Osteocyte (in vitro differentiated cells): ENCODE measurements around the gene MRGPRG. TPM values are rescaled to one million over a fixed set of nuclear protein-coding genes. Genes with fewer than 3 reads are reported as not detected.
"Not testable (repeated sequence)": the region's sequence is repeated elsewhere in the genome, so short reads cannot be mapped to it uniquely, and the experiment has no call there.

ENCODE experiments used
- DNase-seq: peaks from one replicate; pipeline ENCODE4 v3.0.0; 2021; ENCODE audit warnings: mixed read lengths; ENCODE audit not compliant: unreplicated experiment; ENCODE audit errors: extremely low spot score
- H3K27ac Mint-ChIP-seq: one replicate; pipeline ENCODE4 v1.8.0; 2021; ENCODE audit warnings: mild to moderate bottlenecking, mixed read lengths; ENCODE audit not compliant: unreplicated experiment
- H3K27me3 Mint-ChIP-seq: one replicate; pipeline ENCODE4 v1.8.0; 2021; ENCODE audit warnings: mixed read lengths; ENCODE audit not compliant: unreplicated experiment
- H3K36me3 Mint-ChIP-seq: one replicate; pipeline ENCODE4 v1.8.0; 2021; ENCODE audit warnings: mixed read lengths; ENCODE audit not compliant: unreplicated experiment
- H3K4me1 Mint-ChIP-seq: one replicate; pipeline ENCODE4 v1.8.0; 2021; ENCODE audit warnings: mixed read lengths; ENCODE audit not compliant: unreplicated experiment
- H3K4me3 Mint-ChIP-seq: one replicate; pipeline ENCODE4 v1.8.0; 2021; ENCODE audit warnings: mild to moderate bottlenecking, moderate library complexity, mixed read lengths; ENCODE audit not compliant: unreplicated experiment
- H3K9me3 Mint-ChIP-seq: one replicate; pipeline ENCODE4 v1.8.0; 2021; ENCODE audit warnings: mixed read lengths; ENCODE audit not compliant: unreplicated experiment
- CTCF ChIP-seq: fragments of 200-600 bp; sonication (generic); IDR thresholded peaks from 2 replicates; pipeline ENCODE4 v1.5.0; 2021; ENCODE audit warnings: antibody characterized with exemption, mild to moderate bottlenecking, moderate library complexity
- long read RNA-seq: library from polyadenylated mRNA; unstranded; transcript quantifications from one replicate; pipeline ENCODE4 v2.0.0, GENCODE V29; 2021
- total RNA-seq: library from RNA; stranded (reverse); gene quantifications from 2 replicates; pipeline ENCODE4 v1.2.1, GENCODE V29; 2021

The MRGPRG gene
- total RNA-seq: not detected in 2 replicates
- long read RNA-seq: 0 reads

GRCh38 chr11:3218483-3219280 is at the start of gene MRGPRG:
Gene MRGPRG, minus strand, starts transcription at chr11:3218813. Its CDS starts 0 bp downstream, at chr11:3218813.
- no peak within 1 kb of the TSS for H3K4me3 Mint-ChIP-seq
- H3K27ac Mint-ChIP-seq: no peak within 1 kb of the TSS
- H3K4me1 Mint-ChIP-seq: peaks cover 6% of the 10 kb centered on the region
- peaks cover 31% of the 10 kb centered on the region for H3K27me3 Mint-ChIP-seq
- H3K36me3 Mint-ChIP-seq: no peaks in the 10 kb centered on the region
- no peak for TF ChIP-seq CTCF
- DNase-seq: no peak
- H3K9me3 Mint-ChIP-seq: no peaks in the 10 kb centered on the region

GRCh38 chr11:3262548-3262947 is 43.9 kb upstream of the MRGPRG start:
- H3K9me3 Mint-ChIP-seq, H3K36me3 Mint-ChIP-seq, H3K4me3 Mint-ChIP-seq, H3K27me3 Mint-ChIP-seq, DNase-seq, H3K4me1 Mint-ChIP-seq, H3K27ac Mint-ChIP-seq: not testable (repeated sequence)

DNA sequence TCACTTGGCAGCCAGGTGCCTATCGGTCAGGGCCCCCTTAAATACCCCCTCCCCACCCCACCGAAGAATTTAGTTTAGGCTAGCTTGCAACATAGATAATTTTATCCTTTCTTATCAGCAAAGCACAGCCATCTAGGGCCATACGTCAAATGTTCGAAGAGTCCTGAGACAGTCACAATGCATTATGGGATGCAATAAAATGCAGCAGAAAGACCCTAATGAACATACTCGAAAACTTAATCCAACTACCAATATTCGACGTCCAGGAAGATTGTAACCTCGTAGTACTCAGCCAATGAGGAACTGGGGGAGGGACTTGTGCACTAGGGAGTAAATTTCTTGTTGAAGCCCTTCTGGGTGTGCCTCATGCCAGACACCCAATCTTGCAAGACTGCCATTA is 43.2 kb upstream of the MRGPRG start:
- H3K27me3 Mint-ChIP-seq, H3K4me3 Mint-ChIP-seq, H3K4me1 Mint-ChIP-seq, H3K27ac Mint-ChIP-seq, DNase-seq, H3K9me3 Mint-ChIP-seq, H3K36me3 Mint-ChIP-seq: not testable (repeated sequence)

DNA sequence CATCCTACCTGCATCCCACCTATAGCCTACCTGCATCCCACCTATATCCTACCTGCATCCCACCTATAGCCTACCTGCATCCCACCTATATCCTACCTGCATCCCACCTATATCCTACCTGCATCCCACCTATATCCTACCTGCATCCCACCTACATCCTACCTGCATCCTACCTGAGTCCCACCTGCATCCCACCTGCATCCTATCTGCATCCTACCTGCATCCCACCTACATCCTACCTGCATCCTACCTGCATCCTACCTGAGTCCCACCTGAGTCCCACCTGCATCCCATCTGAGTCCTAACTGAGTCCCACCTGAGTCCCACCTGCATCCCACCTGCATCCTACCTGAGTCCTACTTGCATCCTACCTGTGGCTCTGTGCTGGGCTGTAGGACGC is 38.9 kb upstream of the MRGPRG start:
- not testable (repeated sequence) for DNase-seq, H3K36me3 Mint-ChIP-seq, H3K4me3 Mint-ChIP-seq, H3K9me3 Mint-ChIP-seq, H3K27ac Mint-ChIP-seq, H3K4me1 Mint-ChIP-seq, H3K27me3 Mint-ChIP-seq

DNA sequence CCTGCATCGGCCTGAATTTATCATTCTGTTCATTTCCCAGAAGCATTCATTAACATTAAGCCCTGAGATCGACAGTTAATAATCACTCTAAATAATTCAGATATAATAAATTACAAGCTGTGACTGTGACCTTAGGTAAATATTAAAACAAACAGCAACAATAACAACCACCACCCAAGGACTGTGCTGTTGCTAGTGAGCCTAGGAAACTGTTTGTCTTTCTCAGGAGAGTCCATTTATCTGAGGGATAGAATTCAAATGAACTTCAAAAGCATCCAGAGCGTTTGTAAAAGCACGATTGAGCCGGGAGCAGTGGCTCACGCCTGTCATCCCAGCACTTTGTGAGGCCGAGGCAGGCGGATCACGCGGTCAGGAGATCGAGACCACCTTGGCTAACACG is 36.6 kb upstream of the MRGPRG start:
- H3K9me3 Mint-ChIP-seq, H3K27me3 Mint-ChIP-seq, H3K36me3 Mint-ChIP-seq, H3K27ac Mint-ChIP-seq, H3K4me1 Mint-ChIP-seq, DNase-seq, H3K4me3 Mint-ChIP-seq: not testable (repeated sequence)

DNA sequence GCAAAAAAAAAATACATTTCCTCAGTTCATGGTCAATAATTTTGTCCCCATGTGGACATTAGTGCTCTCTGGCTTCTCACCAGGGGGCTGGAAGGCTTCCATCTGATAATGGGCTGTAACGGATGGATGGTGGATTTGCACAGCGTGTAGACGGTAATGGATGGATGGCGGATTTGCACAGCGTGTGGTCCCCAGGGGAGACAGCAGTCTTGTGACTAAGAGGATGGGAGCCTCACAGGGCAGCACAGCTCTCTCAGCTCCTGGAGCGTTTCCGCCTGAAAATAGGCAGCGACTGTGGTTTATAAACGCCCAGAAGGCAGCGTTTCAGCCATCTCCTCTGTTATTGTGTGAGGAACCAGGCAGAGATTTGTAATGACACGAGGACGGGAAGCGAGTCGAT is 36.2 kb upstream of the MRGPRG start:
- H3K4me3 Mint-ChIP-seq, DNase-seq, H3K27ac Mint-ChIP-seq, H3K27me3 Mint-ChIP-seq, H3K4me1 Mint-ChIP-seq, H3K9me3 Mint-ChIP-seq, H3K36me3 Mint-ChIP-seq: not testable (repeated sequence)

GRCh38 chr11:3245071-3245470 is 26.5 kb upstream of the MRGPRG start:
- no peak overlapping the region for H3K4me3 Mint-ChIP-seq
- peak; percentile 34 for DNase-seq
- TF ChIP-seq CTCF: no peak
- no peak overlapping the region for H3K27ac Mint-ChIP-seq
- H3K27me3 Mint-ChIP-seq: peaks cover 45% of the 10 kb centered on the region
- H3K9me3 Mint-ChIP-seq: peaks cover 5% of the 10 kb centered on the region
- H3K36me3 Mint-ChIP-seq: no peaks in the 10 kb centered on the region
- no peaks in the 10 kb centered on the region for H3K4me1 Mint-ChIP-seq
